GM19025 (cell line): ENCODE results near the gene ATF2.

Experiments
- ATAC-seq: cut with Tn5 transposase; IDR thresholded peaks from one replicate; pipeline ENCODE4 v1.9.1; 2021; ENCODE audit warnings: mild to moderate bottlenecking, low read depth, moderate library complexity; ENCODE audit not compliant: unreplicated experiment

ATF2 gene

DNA sequence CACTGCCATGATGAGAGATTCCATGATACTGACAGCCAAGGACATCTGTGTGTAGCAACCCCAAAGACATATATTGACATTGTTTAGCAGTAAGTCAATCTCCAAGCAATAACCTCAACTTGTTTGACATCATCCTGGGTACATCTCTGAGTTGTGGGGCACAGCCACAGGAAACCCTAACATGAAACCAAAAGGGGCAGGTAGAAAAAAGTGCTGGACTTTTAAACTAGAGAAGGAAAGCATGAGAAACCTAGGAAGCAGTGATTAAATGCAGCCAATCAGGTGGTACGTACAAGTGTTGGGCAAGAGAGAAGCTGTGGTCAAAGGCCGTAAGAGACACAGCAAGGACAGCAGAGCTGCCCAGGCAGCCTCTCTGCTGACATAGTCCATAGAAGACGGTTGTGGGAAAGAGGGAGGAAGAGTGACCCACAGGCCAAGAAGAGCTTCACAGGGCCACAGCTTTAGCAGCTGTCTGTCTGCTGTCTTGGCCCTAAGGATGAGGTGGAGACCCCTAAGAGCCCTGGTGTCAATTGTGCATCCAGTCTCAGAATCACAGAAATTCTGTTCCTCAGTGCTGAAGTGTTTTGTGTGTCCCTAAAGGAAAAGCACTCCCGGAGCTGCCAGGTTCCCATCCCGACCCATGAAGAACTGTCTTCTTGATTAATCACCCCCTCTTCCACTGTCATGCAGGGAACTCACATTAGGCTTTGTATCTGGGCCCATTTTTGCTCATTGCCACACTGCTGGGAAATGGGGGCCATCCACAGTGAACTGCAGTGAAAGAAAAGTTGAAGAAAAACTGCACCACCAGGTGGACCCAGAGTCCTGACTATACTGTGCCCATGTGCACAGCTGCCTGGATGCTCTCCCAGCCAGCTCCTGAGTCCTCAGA, 137.4 kb downstream of the ATF2 start:
- ATAC-seq: no peak

- no peak for ATAC-seq
These were observed 140.2 kb downstream of the ATF2 start for GRCh38 chr2:175027755-175028154.

GRCh38 chr2:175026385-175026784, 141.6 kb downstream of the ATF2 start:
- ATAC-seq: no peak

DNA sequence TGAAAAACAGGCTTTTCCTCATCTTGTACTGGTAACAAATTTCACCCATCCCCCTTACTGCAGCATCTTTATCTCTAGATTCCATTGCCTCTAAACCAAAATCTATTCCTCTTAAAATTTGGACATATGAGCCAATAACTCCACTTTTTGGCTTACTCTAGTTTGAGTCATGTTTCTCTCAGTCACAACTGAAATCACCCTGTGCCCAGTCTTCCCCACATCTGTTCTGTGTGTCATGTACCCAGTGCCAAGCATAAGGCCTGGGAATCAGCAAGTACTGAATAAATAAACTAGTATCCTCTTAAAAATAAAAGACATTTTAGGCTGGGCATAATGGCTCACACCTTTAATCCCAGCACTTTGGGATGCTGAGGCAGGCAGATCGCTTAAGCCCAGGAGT, 142.1 kb downstream of the ATF2 start:
- ATAC-seq: no peak

GRCh38 chr2:175025233-175025632, 142.8 kb downstream of the ATF2 start:
- no peak for ATAC-seq

DNA sequence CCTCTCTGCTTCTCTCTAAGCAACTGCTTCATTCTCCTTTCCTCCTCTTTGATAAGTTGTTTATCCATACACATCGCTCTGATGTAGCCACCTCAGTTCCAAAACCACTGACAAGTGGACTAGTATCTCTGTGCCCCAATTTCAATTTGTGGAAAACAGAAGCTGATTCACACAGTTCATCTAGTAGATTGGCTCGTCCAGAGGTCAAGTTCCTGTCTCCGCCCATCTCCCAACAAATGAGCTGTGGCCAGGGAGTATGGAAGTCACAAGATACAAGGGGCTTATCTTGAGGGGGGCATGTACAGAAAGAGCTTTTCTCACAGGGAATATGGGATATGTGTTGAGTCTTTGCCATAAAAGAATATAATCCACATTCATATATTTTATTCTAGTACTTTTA, 145.1 kb downstream of the ATF2 start:
- no peak for ATAC-seq
